HPDE6-E6E7 (cell line): ENCODE measurements around the gene ATG3.
A peak's percentile ranks its signal among the peaks of the same experiment; 100 is the strongest.
"Not testable (repeated sequence)": the region's sequence is repeated elsewhere in the genome, so short reads cannot be mapped to it uniquely, and the experiment has no call there.

Experiments used
- DNase-seq: peaks from one replicate; pipeline ENCODE4 v3.0.0; 2011; ENCODE audit warnings: missing footprints; ENCODE audit errors: extremely low spot score

ATG3 gene

DNA sequence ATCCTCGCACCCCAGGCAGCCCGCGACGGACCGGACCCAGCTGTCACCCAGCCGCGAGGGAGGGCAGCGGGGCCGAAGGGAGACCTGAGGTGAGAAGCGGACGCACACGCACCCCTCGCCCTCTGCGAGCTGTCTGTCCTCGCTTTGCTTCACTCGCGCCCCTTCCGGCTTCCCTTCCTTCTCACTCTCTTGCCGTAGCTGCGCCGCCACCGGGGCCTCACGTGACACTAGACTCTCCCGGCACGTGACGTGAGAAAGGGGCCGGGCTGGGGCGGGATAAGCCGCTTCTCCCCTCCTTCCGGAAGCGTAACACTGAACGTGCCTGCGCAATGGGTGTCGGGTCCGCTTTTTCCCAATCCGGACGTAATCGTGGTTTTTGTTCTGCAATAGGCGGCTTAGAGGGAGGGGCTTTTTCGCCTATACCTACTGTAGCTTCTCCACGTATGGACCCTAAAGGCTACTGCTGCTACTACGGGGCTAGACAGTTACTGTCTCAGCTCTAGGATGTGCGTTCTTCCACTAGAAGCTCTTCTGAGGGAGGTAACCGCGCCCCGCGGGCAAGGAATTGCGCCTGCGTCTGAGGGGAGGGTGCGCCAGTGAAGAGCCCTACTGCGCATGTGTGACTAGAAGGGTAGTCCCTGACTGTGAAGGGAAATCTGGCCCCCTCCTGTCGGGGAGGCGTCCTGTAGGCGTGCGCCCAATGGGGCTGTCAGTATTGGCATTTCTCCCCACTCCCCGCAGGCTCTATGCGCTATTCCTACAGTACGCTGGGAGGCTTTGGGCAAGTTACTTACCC, at the start of gene ATG3, which contains the start of gene SLC35A5:
Gene ATG3, minus strand, starts transcription at position 229 of the 796 bp plus-strand sequence. CDS start 434 bp downstream, outside the sequence.
Gene SLC35A5, plus strand, starts transcription at position 312 of the 796 bp plus-strand sequence. CDS start 1,359 bp downstream, outside the sequence.
- peak; percentile 93 for DNase-seq

DNA sequence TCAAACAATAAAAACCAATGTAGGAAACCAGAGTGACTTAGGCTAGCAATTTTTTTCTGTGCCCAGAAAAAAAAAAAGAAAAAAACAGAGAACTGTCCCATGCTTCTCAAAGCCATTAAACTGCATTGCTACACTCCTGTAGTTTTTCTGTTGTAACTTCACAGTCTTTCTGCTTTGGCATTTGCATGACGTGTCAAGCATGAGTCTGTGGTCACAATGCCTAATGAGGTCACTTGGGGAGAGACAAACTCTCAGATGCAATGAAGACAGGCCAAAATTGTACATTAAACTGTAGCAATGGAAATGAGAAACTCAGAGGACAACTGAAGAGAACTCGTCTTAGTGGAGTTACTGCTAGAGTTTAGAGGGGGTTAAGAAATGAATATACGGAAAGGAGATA, 48.4 kb upstream of the ATG3 start:
- DNase-seq, result no peak

DNA sequence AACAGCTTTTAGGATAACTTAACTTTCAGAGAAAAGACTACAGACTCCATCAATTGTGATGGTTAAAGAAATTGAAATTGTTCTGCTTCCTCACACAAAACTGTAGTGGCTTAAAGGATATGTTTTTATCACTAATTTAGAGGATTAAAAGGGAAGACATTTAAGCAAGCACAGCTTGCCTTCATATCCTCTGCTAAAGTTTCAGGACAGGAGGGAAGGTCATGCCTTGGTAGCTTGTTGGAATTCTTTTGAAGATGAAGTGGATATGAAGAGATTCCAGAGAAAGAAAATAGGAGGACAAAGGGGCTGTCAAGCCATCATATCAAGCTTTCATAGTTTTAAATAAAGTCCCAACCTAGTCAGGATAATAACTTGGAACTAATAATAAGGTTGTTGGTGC, 46.1 kb upstream of the ATG3 start:
- DNase-seq, result no peak

GRCh38 chr3:112606098-112606497, 44.3 kb upstream of the ATG3 start:
- DNase-seq, result no peak

DNA sequence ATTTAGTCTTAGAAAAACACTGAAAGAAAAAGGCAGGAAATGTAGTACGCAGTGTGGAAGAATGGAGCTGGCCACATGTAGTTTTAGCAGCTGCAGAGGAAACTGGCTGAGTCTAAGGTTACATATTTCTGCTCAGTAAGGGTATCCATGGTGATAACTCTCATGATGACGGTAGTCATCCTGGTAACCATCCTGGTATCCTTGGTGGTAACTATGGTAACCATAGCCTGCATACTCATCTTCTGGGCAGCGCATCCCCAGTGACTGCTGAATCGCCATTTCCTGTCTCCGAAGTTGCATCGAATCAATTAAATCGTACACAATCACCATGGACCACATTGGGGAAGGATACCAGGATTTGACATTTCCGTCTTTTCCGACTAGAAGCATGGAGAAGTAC, 43.5 kb upstream of the ATG3 start:
- no peak for DNase-seq

DNA sequence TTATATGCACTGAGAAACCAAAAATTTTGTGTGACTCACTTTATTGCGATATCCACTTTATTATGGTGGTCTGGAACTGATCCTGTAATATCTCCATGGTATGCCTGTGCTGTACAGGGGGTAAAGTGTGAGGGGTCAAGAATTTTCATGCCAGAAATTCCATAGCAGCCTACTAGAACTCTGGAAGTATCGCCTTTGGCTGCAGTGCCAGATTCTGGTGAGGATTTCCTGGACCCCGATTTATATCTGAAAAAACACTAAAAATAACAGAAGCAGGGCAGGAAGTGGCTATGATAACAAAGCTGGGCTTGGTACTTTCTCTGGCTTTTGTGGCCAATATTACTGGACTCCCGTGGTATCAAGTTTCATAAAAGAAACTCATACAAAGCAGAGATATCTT, 42.8 kb upstream of the ATG3 start:
- no peak for DNase-seq

DNA sequence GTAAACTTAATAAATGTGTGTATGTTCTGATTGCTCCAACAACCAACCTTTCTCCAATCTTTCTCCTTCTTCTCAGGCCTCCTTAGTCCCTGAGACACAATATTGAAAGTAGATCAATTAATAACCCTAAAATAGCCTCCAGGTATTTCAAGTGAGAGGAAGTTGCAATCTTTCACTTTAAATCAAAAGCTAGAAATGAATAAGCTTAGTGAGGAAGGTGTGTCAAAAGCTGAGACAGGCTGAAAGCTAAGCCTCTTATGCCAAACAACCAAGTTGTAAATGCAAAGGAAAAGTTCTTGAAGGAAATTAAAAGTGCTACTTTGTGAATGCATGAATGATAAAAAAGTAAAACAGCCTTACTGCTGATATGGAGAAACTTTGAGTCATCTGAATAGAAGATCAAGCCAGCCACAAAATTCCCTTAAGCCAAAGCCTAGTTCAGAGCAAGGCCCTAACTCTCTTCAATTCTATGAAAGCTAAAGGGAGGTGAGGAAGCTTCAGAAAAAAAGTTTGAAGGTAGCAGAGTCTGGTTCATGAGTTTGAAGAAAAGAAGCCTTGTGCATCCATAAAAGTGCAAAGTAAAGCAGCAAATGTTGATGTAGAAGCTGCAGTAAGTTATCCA, 40.6 kb upstream of the ATG3 start:
- no peak for DNase-seq

DNA sequence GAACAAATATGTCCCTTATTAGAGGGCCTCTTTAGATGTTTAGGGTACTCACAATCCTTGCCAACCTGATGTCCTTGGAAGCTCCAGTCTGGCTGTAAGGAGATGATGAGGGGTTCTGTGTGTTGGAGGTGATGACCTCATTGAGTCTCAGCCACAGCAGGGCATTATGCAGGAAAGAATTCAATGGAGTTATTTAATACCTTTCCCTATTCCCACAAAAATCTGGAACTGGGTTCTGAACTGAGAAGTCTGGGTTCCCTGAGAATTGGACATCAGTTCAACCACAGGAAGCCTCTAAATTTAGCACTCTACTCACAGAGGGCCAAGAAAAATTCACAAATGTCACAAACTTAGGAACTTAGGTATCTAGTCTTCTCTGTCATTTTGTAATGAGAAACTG, 37.0 kb upstream of the ATG3 start:
- no peak for DNase-seq

- DNase-seq, result no peak
Measured at GRCh38 chr3:112597945-112598344, 36.2 kb upstream of the ATG3 start.

DNA sequence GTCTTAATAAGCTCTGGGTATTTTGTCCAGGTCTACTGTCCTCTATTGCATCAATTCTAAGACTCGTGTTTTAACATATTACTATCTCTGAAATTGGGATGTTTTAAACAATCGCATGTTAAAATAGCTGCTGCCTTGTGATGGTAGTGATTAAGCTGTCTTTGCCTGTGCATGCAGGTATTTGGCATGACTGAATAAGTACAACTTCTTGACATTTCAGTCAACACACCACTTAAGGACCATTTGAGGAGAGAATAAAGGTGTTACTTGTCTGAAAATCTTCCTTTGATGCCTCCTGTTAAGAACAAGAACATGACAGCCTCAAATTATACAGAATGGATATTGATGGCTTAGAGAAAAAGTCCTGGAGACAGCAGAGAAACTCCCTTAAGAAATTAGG, 33.1 kb upstream of the ATG3 start:
- no peak for DNase-seq

GRCh38 chr3:112593258-112593657, 31.5 kb upstream of the ATG3 start:
- no peak for DNase-seq

DNA sequence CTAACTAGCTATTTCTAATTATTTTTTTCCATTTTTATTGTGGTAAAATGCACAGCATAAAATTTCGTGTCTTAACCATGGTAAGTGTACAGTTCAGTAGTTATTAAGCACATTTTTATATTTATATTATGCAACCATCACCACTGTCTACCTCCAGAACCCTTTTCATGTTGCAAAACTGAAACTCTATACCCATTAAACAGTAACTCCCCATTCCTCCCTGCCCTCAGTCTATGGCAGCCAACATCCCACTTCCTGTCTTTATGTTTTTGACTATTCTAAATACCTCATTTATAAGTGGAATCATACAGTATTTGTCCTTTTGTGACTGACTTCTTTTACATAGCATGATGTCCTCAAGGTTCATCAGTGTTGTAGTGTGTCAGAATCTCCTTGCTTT, 25.6 kb upstream of the ATG3 start:
- DNase-seq, result no peak

DNA sequence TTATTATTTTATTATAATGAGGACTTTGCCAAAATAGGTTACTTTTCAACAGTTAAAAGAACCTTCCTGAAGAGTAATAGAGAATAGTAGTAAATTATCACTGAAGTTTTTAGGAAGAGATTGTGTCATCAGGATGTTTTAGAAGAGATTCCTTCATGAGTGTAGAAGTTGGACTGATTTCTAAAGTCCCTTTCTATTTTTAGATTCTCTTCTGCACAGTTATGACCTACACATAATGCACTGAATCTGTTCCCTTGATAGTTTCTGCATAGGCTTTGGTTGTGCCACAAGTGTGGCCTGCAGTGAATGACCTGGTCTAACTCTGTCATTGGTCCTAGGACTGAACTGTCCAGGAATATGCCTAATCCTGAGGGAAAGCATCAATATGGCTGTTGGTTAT, 24.0 kb upstream of the ATG3 start:
- DNase-seq, result no peak

DNA sequence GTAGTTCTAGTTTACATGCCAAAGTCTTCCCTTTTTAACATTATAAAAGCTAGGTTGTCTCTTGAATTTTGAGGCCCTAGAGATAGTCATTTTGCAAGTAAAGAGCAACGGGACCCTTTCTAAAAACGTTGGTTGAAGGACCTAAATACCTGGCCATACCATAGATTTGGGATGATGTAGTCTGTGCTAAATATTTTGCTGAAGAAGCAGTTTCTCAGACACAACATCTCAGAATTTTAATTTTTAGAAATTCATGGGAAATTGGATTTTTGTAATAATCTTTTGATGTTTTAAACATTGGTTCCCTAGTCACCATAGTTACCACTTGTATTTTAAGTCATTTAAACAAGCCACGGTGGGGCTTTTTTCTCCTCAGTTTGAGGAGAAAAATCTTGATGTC, 21.3 kb upstream of the ATG3 start:
- no peak for DNase-seq

DNA sequence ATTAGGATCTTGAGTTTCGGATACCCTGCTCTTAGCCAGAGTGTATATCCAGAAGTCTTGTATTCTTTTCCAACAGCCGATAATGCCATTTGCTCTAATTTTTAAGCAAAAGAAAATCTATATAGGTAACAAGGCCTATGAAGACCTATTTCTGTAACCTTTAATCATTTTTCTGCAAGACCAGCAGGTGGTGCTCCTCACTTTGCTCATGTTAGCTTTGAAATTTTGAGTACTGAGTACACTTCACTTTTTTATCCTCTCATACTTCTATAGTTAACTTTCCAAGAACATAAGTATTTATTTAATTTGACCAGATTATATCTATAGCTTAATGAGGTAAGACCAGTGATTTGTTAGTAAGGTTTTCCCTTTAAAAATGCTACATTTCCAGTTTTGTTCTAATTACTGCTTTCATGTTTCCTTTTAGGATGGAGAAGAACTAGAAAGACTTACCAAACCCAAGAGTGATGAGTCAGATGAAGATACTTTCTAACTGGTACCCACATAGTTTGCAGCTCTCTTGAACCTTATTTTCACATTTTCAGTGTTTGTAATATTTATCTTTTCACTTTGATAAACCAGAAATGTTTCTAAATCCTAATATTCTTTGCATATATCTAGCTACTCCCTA, 20.6 kb upstream of the ATG3 start:
- DNase-seq, result no peak

DNA sequence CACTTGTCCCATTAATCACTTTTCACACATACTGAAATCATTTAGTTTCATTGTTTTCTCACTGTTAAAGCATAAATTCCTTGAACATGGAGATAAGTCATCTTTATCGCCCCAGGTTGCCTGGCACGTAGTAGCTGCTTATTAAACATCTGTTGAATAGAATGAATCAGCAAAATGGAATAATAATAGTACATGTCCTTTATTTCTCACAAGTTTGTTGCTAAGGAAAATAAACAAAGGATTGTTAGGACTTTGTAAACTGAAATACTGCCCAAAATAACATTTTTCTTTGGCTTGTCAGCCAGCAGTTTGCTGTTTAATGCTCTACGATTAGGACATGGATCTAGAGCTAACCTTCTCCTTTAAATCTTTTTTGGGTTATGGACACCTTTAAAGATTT, 17.9 kb upstream of the ATG3 start:
- DNase-seq, result no peak

DNA sequence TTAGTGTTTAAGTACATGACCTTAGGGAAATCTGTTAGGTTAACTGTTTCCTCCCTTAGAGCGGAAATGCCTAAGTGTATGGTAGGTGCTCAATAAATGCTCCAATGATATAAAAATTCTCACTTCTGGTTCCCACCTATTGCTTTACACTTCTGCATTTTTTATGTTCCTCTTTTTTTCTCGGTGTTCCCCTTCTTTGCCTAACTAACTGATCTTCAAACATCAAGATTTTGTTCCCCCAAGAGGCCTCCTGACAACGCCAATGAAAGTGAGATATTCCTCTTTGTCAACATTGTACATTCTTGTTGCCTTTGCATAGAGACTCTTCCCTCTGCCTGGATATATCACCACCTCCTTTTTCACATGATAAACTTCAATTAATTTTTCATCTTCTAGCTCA, 17.5 kb upstream of the ATG3 start:
- no peak for DNase-seq

DNA sequence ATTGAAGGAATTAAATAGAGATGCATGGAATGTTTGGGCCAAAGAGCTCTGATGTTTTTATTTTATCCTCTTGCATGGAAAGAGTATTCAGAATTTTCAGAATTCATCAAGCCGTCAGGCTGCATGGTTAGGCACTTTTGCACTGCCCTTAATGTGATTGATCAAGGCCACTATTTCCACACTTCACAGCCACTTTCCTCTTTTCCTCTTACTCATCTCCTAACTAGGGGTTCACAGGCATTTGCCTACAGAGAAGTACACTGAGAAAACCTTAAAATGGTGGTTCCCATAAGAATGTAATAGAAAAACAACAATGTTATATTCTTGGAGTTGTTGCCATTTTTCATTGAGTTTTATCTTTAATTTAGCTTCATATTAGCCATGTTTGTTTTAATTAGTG, 10.9 kb upstream of the ATG3 start:
- no peak for DNase-seq

GRCh38 chr3:112569265-112569664, 7.5 kb upstream of the ATG3 start:
- no peak for DNase-seq

DNA sequence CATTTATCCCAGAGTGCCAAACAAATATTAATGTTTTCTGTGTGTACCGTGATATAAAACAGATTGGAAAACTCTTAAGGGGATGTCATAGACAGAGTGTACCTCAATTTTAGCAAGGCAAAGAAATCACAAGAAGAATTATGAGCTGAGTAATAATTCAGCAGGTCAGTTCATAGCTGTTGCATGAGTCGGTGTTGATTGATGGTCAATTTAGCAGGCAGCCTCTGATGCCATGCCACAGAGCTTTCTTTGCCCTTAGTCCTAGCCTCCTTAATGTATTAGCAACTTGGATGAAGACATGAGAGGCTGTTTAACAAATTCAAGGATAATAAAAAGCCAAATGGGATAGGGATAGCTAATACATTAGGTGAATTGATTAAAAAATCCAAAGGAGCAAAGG, 6.9 kb upstream of the ATG3 start:
- DNase-seq, result peak; percentile 19

DNA sequence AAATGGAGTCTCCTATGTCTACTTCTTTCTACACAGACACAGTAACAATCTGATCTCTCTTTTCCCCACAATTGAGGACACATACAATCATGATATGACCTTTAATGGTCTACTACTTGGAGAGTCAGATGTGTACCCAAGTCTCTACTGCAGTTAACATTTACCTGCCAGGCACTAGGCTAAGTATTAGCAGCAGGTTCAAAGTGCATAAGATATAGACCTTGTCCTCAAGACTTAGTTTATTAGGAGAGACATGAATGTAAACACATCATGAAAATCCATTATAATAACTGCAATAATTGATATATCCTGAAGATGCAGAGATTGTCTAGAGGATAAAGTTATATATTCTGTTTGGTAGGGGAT, 3.2 kb upstream of the ATG3 start:
- DNase-seq, result no peak

DNA sequence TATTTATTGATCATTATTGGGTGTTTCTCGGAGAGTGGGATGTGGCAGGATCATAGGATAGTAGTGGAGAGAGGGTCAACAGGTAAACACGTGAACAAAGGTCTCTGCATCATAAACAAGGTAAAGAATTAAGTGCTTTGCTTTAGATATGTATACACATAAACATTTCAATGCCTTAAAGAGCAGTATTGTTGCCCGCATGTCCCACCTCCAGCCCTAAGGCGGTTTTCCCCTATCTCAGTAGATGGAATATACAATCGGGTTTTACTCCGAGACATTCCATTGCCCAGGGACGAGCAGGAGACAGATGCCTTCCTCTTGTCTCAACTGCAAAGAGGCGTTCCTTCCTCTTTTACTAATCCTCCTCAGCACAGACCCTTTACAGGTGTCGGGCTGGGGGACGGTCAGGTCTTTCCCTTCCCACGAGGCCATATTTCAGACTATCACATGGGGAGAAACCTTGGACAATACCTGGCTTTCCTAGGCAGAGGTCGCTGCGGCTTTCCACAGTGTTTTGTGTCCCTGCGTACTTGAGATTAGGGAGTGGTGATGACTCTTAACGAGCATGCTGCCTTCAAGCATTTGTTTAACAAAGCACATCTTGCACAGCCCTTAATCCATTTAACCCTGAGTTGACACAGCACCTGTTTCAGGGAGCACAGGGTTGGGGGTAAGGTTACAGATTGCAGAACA, 2.6 kb upstream of the ATG3 start:
- DNase-seq, result not testable (repeated sequence)

GRCh38 chr3:112561484-112561733, 353 bp downstream of the ATG3 start:
- peak; percentile 5 for DNase-seq
